Measurements from ENCODE around the gene ABI3. TPM values are rescaled to one million over a fixed set of nuclear protein-coding genes. Genes with fewer than 3 reads are reported as not detected.

The ABI3 gene
- total and polyA plus RNA-seq, 4 donors: 0.77 to 12.3 (median 6.1) TPM

GRCh38 chr17:49249292-49249794 is 38.8 kb downstream of the ABI3 start:
- H3K27me3 ChIP-seq (ENCODE audit: control insufficient read depth in 1 of 2, insufficient read depth in 2 of 2, low read length in 1 of 2): no peaks in the 10 kb centered on the region
- intact Hi-C loops (cut with DNase I): no loop called here
- H3K4me1 ChIP-seq (ENCODE audit: control insufficient read depth in 1 of 2, insufficient read depth in 2 of 2, low read length in 2 of 2): no peaks in the 10 kb centered on the region
- H3K4me3 ChIP-seq (ENCODE audit: low read length in 2 of 2): no peak overlapping the region
- no peak overlapping the region for H3K27ac ChIP-seq (ENCODE audit: low read depth in 1 of 2, low read length in 2 of 2)
- ATAC-seq (ENCODE audit: low FRiP score): no peak
- WGBS, 2 donors: 3 to 8% methylated on average over 10 of the region's 10 CpGs
- DNase-seq: peak; percentile 53 to 79
- no peaks in the 10 kb centered on the region for H3K9me3 ChIP-seq (ENCODE audit: control insufficient read depth, low read length)
- H3K36me3 ChIP-seq (ENCODE audit: control insufficient read depth in 1 of 2, insufficient read depth in 2 of 2, low read length in 1 of 2): no peaks in the 10 kb centered on the region

GRCh38 chr17:49249890-49250522 is 39.5 kb downstream of the ABI3 start:
- Histone ChIP-seq H3K36me3 (ENCODE audit: control insufficient read depth in 1 of 2, insufficient read depth in 2 of 2, low read length in 1 of 2) (no peaks in the 10 kb centered on the region), H3K4me3 (ENCODE audit: low read length in 2 of 2) (no peak overlapping the region), H3K4me1 (ENCODE audit: control insufficient read depth in 1 of 2, insufficient read depth in 2 of 2, low read length in 2 of 2) (no peaks in the 10 kb centered on the region), H3K27me3 (ENCODE audit: control insufficient read depth in 1 of 2, insufficient read depth in 2 of 2, low read length in 1 of 2) (no peaks in the 10 kb centered on the region), H3K9me3 (ENCODE audit: control insufficient read depth, low read length) (no peaks in the 10 kb centered on the region), H3K27ac (ENCODE audit: low read depth in 1 of 2, low read length in 2 of 2) (no peak overlapping the region)
- DNase-seq: no peak
- 87 to 88% methylated on average over 12 of the region's 12 CpGs for WGBS, 2 donors
- intact Hi-C loops (cut with DNase I): no loop called here
- ATAC-seq (ENCODE audit: low FRiP score): no peak

- intact Hi-C loops (cut with DNase I): no loop called here
- ATAC-seq (ENCODE audit: low FRiP score): peak; percentile 48
- Histone ChIP-seq H3K4me1 (ENCODE audit: control insufficient read depth in 1 of 2, insufficient read depth in 2 of 2, low read length in 2 of 2) (no peaks in the 10 kb centered on the region), H3K9me3 (ENCODE audit: control insufficient read depth, low read length) (no peaks in the 10 kb centered on the region), H3K4me3 (ENCODE audit: low read length in 2 of 2) (no peak overlapping the region), H3K36me3 (ENCODE audit: control insufficient read depth in 1 of 2, insufficient read depth in 2 of 2, low read length in 1 of 2) (no peaks in the 10 kb centered on the region), H3K27ac (ENCODE audit: low read depth in 1 of 2, low read length in 2 of 2) (no peak overlapping the region), H3K27me3 (ENCODE audit: control insufficient read depth in 1 of 2, insufficient read depth in 2 of 2, low read length in 1 of 2) (no peaks in the 10 kb centered on the region)
- 93% methylated on average over 6 of the region's 6 CpGs for WGBS, 2 donors
- DNase-seq: no peak
Observed at GRCh38 chr17:49252148-49252695, 41.7 kb downstream of the ABI3 start.

GRCh38 chr17:49254066-49254465 is 43.6 kb downstream of the ABI3 start:
- no peaks in the 10 kb centered on the region for H3K27me3 ChIP-seq (ENCODE audit: control insufficient read depth in 1 of 2, insufficient read depth in 2 of 2, low read length in 1 of 2)
- intact Hi-C loops (cut with DNase I): no loop called here
- 52 to 53% methylated on average over 4 of the region's 4 CpGs for WGBS, 2 donors
- no peak for DNase-seq
- no peaks in the 10 kb centered on the region for H3K9me3 ChIP-seq (ENCODE audit: control insufficient read depth, low read length)
- no peaks in the 10 kb centered on the region for H3K4me1 ChIP-seq (ENCODE audit: control insufficient read depth in 1 of 2, insufficient read depth in 2 of 2, low read length in 2 of 2)
- no peak for ATAC-seq (ENCODE audit: low FRiP score)
- H3K27ac ChIP-seq (ENCODE audit: low read depth in 1 of 2, low read length in 2 of 2): no peak overlapping the region
- H3K36me3 ChIP-seq (ENCODE audit: control insufficient read depth in 1 of 2, insufficient read depth in 2 of 2, low read length in 1 of 2): no peaks in the 10 kb centered on the region
- H3K4me3 ChIP-seq (ENCODE audit: low read length in 2 of 2): no peak overlapping the region

- no peaks in the 10 kb centered on the region for H3K4me1 ChIP-seq (ENCODE audit: control insufficient read depth in 1 of 2, insufficient read depth in 2 of 2, low read length in 2 of 2)
- no peaks in the 10 kb centered on the region for H3K36me3 ChIP-seq (ENCODE audit: control insufficient read depth in 1 of 2, insufficient read depth in 2 of 2, low read length in 1 of 2)
- no peaks in the 10 kb centered on the region for H3K27me3 ChIP-seq (ENCODE audit: control insufficient read depth in 1 of 2, insufficient read depth in 2 of 2, low read length in 1 of 2)
- intact Hi-C loops (cut with DNase I): no loop called here
- 53 to 77% methylated on average over 5 of the region's 5 CpGs for WGBS, 2 donors
- H3K27ac ChIP-seq (ENCODE audit: low read depth in 1 of 2, low read length in 2 of 2): no peak overlapping the region
- DNase-seq: no peak
- no peaks in the 10 kb centered on the region for H3K9me3 ChIP-seq (ENCODE audit: control insufficient read depth, low read length)
- no peak for ATAC-seq (ENCODE audit: low FRiP score)
- no peak overlapping the region for H3K4me3 ChIP-seq (ENCODE audit: low read length in 2 of 2)
Observed at GRCh38 chr17:49255125-49255524, 44.6 kb downstream of the ABI3 start.

- Histone ChIP-seq H3K9me3 (ENCODE audit: control insufficient read depth, low read length) (no peaks in the 10 kb centered on the region), H3K4me1 (ENCODE audit: control insufficient read depth in 1 of 2, insufficient read depth in 2 of 2, low read length in 2 of 2) (no peaks in the 10 kb centered on the region), H3K27me3 (ENCODE audit: control insufficient read depth in 1 of 2, insufficient read depth in 2 of 2, low read length in 1 of 2) (no peaks in the 10 kb centered on the region), H3K4me3 (ENCODE audit: low read length in 2 of 2) (no peak overlapping the region), H3K27ac (ENCODE audit: low read depth in 1 of 2, low read length in 2 of 2) (no peak overlapping the region), H3K36me3 (ENCODE audit: control insufficient read depth in 1 of 2, insufficient read depth in 2 of 2, low read length in 1 of 2) (no peaks in the 10 kb centered on the region)
- intact Hi-C loops (cut with DNase I): no loop called here
- DNase-seq (no peak), ATAC-seq (ENCODE audit: low FRiP score) (no peak)
- 86 to 95% methylated on average over 3 of the region's 3 CpGs for WGBS, 2 donors
Observed at GRCh38 chr17:49258394-49258793, 47.9 kb downstream of the ABI3 start.

GRCh38 chr17:49259663-49260010 is 49.1 kb downstream of the ABI3 start:
- no peaks in the 10 kb centered on the region for H3K4me1 ChIP-seq (ENCODE audit: control insufficient read depth in 1 of 2, insufficient read depth in 2 of 2, low read length in 2 of 2)
- H3K4me3 ChIP-seq (ENCODE audit: low read length in 2 of 2): peak overlapping the region; percentile 60 to 75
- H3K27me3 ChIP-seq (ENCODE audit: control insufficient read depth in 1 of 2, insufficient read depth in 2 of 2, low read length in 1 of 2): no peaks in the 10 kb centered on the region
- H3K9me3 ChIP-seq (ENCODE audit: control insufficient read depth, low read length): no peaks in the 10 kb centered on the region
- 7 to 8% methylated on average over 10 of the region's 10 CpGs for WGBS, 2 donors
- DNase-seq: no peak
- intact Hi-C loops (cut with DNase I): no loop called here
- H3K36me3 ChIP-seq (ENCODE audit: control insufficient read depth in 1 of 2, insufficient read depth in 2 of 2, low read length in 1 of 2): no peaks in the 10 kb centered on the region
- peak overlapping the region in 1 of 2 donors; percentile 59 for H3K27ac ChIP-seq (ENCODE audit: low read depth in 1 of 2, low read length in 2 of 2)
- peak; percentile 19 for ATAC-seq (ENCODE audit: low FRiP score)

- peak; percentile 86 for ATAC-seq (ENCODE audit: low FRiP score)
Observed at GRCh38 chr17:49260011-49260816, 49.7 kb downstream of the ABI3 start.

More at GRCh38 chr17:49260011-49260816, 49.7 kb downstream of the ABI3 start:
- intact Hi-C loops (cut with DNase I): no loop called here
- Histone ChIP-seq H3K4me3 (ENCODE audit: low read length in 2 of 2) (peak overlapping the region; percentile 60 to 75), H3K27ac (ENCODE audit: low read depth in 1 of 2, low read length in 2 of 2) (peak overlapping the region; percentile 8 to 59), H3K4me1 (ENCODE audit: control insufficient read depth in 1 of 2, insufficient read depth in 2 of 2, low read length in 2 of 2) (no peaks in the 10 kb centered on the region), H3K9me3 (ENCODE audit: control insufficient read depth, low read length) (no peaks in the 10 kb centered on the region), H3K27me3 (ENCODE audit: control insufficient read depth in 1 of 2, insufficient read depth in 2 of 2, low read length in 1 of 2) (no peaks in the 10 kb centered on the region), H3K36me3 (ENCODE audit: control insufficient read depth in 1 of 2, insufficient read depth in 2 of 2, low read length in 1 of 2) (no peaks in the 10 kb centered on the region)
- 1 to 2% methylated on average over 60 to 77 of the region's 77 CpGs for WGBS, 2 donors
- DNase-seq: peak; percentile 81 to 90

All from aorta (tissue), 5 donors.